LNCaP clone FGC (cell line): ENCODE results near the gene HCFC1.

Source experiments
- DNase-seq: peaks from one replicate; pipeline ENCODE4 v3.0.0-alpha.2; 2011; ENCODE audit warnings: low read depth
- H3K4me3 ChIP-seq: 2 replicates; pipeline ENCODE4 v1.5.1; 2011; ENCODE audit warnings: mild to moderate bottlenecking, low read depth, low read length, control low read depth
- TF ChIP-seq, protein P1 (sequence below): IDR thresholded peaks from 2 replicates; pipeline ENCODE4 v1.5.1; 2012; ENCODE audit warnings: mild to moderate bottlenecking; ENCODE audit not compliant: control insufficient read depth, insufficient read depth; ENCODE audit errors: extremely low read depth

Gene HCFC1

DNA sequence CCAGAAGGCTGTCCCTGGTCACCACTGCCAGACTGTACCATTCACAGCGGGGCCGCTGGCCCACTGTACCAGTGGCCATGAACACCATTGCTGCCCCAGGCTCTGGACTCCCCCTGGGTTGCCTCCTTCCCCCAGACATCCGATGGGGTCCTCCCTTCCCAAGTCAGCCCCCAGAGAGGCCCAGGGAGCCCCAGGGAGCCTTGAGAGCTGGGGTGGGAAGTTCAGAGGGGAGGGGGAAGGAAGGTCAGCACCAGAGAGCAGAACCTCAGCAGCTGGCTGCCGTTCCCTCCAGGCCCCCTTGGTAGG lies 45.1 kb downstream of the HCFC1 start:
- no peak for DNase-seq
- H3K4me3 ChIP-seq: no peak overlapping the region
- TF ChIP-seq, protein P1, sequence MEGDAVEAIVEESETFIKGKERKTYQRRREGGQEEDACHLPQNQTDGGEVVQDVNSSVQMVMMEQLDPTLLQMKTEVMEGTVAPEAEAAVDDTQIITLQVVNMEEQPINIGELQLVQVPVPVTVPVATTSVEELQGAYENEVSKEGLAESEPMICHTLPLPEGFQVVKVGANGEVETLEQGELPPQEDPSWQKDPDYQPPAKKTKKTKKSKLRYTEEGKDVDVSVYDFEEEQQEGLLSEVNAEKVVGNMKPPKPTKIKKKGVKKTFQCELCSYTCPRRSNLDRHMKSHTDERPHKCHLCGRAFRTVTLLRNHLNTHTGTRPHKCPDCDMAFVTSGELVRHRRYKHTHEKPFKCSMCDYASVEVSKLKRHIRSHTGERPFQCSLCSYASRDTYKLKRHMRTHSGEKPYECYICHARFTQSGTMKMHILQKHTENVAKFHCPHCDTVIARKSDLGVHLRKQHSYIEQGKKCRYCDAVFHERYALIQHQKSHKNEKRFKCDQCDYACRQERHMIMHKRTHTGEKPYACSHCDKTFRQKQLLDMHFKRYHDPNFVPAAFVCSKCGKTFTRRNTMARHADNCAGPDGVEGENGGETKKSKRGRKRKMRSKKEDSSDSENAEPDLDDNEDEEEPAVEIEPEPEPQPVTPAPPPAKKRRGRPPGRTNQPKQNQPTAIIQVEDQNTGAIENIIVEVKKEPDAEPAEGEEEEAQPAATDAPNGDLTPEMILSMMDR: no peak

DNA sequence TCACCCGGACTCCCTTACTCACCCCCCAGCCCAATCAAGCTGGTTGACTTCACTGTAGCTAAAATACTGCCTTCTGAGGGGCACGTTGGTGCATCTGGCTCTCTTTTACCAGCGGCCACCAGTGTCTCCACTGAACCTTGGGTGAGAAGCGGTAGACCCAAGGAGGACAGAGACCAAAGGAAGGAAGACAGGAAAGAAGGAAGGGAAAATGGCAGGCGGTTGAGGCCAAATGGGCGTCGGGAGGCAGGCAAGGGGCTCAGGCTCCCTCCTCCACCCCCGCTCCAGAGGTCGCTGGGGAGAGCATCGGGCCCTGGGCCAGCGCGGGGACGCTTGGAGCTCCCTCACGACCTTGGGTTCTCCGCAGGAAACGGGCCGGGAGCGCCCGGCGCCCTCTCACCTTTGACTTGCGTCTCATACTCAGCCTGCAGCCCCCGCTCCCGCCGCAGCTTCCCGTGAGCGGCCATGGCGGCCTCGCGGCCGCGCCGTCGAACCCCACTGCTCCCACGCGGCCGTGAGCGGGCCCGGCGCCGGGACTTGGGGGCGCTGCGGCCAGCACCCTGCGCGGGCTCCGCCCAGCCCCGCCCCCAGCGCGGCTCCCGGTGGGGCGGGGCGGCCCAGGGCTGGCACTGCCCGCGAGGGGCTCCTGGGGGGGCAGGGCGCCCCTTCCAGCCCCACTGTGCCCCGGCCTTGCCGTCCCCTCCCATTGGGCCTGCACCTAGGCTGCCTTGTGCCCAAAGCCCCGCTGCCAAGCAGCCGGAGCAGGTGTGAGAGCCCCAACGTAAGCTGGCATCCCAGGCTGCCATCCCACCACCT lies 45.7 kb downstream of the HCFC1 start, which contains the start of gene ARHGAP4:
ARHGAP4 (minus strand) TSS at position 526 of the 813 bp plus-strand sequence; CDS start at position 464, 62 bp downstream.
- H3K4me3 ChIP-seq: no peak within 1 kb of the TSS; the same call in 1 of the 2 replicates
- no peak for DNase-seq
- TF ChIP-seq, protein P1: no peak

DNA sequence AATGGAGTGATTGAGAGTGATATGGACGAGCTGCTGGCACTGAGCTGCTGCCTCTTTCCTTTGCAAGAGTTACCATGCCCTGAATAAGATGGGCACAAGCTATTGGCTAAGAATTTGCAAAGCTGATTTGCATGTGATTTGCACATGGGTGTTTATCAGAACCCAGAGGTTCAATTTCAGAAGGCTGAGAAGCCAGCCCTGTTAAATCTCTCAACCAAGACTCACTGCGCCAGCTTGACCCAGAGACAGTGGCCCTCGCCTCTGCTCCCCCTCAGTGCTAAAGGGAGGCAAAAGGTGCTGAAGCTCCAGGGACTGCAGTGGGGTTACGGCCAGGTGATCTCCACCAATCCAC lies 46.3 kb downstream of the HCFC1 start:
- no peak for DNase-seq
- TF ChIP-seq, protein P1: no peak
- no peak overlapping the region for H3K4me3 ChIP-seq

DNA sequence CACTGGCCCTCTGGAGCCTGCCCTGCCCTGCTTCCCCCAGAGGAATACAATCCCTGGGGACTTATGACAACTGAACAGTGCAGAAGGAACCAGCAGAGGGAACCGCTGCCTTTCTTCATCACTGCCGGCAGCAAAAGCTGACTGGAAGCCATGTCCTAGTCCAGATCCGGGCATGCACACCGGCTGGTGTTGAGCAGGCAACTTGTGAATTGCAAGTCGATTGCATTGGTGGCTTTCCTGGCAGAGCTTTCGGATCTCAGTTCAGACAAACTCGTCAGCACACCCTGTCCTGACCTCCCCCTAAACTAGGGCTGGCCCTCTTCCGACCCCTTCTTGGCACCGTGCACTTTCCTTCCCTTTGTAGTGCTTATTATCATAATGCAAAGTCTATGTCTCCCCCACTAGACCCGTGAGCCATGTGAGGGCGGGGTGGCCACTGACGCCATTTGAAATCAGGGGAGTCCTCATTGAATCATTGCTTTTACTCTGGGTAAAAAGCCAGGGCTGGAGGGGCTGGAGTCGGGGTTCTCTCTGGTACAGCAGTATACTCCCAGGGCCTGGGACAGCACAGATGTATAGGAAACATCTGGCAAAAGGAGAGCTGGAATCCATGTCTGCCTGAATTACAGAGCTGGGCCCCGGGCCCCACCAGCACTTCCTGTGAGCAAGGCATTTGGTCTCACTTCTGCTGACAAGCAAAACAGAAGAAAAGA lies 47.3 kb downstream of the HCFC1 start:
- TF ChIP-seq, protein P1: 0 out of 2 replicates have a peak, but pooled peaks have one; percentile 15
- H3K4me3 ChIP-seq: no peak overlapping the region
- DNase-seq: no peak

DNA sequence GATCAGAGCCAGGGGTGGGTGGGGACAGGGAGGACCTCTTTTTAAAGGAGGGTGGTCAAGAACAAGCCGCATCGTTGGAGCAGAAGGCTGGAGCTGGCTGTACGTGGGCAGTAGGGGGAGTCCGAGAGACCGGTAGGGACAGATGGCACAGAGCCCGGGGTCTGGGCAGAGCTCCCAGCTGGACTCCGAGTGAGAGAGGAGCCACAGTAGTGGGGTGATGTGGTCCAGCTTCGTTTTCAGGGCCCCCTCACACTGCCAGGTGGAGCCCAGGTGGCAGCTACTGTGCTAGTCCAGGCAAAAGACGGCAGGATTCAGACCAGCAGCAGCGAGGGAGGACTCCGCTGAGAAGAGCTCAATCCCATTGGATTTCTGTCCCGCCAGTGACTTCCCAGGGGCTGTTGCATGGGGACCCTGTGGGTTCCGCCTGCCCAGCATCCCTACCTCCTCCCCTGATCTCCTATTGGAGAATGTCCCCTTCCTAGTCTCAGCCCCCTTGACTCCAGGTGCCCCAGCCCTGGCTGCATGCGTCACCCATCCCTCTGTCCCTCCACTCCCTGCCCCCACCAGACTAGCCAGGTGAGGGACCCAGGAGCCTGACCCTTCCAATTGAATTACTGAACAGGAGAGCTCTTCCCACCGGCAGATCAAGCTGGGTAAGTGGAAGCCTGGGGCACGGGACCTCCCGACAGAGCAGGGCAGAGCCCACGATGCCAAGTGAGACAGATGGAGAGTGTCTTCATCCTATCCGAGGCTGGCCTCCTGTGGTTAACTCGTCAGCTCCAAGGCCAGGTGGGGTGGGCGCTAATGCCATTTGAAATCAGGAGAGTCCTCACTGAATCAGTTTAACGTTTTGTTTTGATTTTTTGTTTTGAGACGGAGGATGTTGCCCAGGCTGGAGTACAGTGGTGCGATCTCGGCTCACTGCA lies 48.4 kb downstream of the HCFC1 start:
- H3K4me3 ChIP-seq: no peak overlapping the region
- TF ChIP-seq, protein P1: peak; percentile 61
- DNase-seq: no peak

DNA sequence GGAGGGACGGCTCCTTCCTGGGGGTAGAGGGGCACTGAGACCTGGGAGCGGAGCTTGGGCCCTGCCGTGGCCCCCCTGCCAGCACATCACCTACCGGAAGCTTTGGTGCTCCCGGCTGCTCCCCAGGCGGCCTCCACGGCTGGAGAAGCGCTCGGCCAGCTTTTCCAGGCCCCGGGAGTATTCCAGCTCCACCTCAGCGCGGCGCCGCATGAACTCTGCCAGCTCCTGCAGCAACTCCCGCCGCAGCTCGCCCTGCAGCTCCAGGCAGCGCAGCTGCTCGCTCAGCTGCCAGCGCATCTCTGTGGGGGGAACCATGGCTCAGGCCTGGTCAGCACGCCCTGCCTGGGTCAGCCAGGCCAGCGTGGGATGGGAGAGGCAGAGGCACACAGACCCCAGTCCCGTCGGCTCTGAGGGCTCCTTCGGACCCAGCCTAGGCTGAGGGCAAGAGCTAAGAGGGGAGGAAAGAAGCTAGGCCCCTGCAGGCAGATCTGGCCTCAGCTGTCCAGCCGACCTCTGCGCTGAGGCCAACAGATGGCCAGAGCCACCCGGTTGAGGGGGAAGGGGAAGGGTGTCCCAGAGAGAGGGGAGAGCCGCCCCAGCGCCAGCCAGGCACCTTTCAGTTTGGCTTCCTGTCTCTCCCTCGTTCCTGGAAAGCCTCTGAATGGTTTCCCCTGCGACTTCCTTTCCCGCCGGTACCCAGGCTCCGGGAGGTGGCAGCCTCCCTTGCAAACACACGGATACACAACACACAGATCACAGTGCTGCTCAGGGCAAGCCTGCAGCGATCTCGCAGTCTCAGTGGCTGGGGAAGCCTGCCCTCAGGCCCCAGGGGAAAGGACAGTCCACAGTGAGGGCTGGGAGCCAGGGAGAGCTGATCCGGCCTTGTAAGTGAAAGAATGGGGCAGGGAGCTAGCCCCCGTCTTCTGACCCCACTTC lies 49.8 kb downstream of the HCFC1 start:
- H3K4me3 ChIP-seq: no peak overlapping the region
- TF ChIP-seq, protein P1: no peak
- DNase-seq: no peak
